ENCODE results near the gene DSCAML1. TPM values are rescaled to one million over a fixed set of nuclear protein-coding genes. Genes with fewer than 3 reads are reported as not detected.
"Not testable (repeated sequence)": the region's sequence is repeated elsewhere in the genome, so short reads cannot be mapped to it uniquely, and the experiment has no call there.

Gene DSCAML1
- total and polyA plus RNA-seq, 9 of the 15 experiments (the other 6 are each of a cell fraction or from before 2014, with no cell fraction given), result not detected

DNA sequence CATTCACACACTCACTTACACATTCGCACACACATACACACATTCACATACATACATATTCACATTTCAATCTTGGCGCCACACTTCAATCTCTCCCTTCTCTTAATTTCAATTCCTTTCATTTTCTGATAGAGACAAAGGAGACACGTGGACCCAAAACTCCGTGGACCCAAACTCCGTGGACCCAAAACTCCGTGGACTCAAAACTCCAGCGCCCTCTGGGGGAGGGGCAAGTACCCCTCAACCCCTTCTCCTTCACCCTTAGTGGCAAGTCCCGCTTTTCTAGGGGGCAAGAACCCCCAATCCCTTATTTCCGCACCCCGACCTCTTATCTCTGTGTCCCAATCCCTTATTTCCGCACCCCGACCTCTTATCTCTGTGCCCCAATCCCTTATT is 13.0 kb upstream of the DSCAML1 start:
- H3K79me2 ChIP-seq (ENCODE audit: control insufficient read depth, insufficient read depth, low read length); H4K20me1 ChIP-seq (replicated peaks; ENCODE audit: control insufficient read depth, insufficient read depth, low read length); H3K9ac ChIP-seq (ENCODE audit: insufficient read depth in 1 of 2, low read depth in 2 of 2, low read length in 2 of 2); H3K9me3 ChIP-seq (replicated peaks; ENCODE audit: control insufficient read depth, insufficient read depth, low read depth, low read length); FAIRE-seq; H3K4me2 ChIP-seq (ENCODE audit: insufficient read depth, low read length); H3K27ac ChIP-seq (ENCODE audit: extremely low read depth, low read depth, low read length); in situ Hi-C loops (cut with MboI); DNase-seq (ENCODE audit: extremely low read depth in 1 of 4, low spot score in 3 of 4); H3K4me3 ChIP-seq; H3K9me1 ChIP-seq (ENCODE audit: control insufficient read depth, insufficient read depth, low read length); BruUV-seq (replicated peaks); ATAC-seq; H3K36me3 ChIP-seq (ENCODE audit: control insufficient read depth, insufficient read depth, low read length); H2AFZ ChIP-seq (ENCODE audit: low read depth, low read length); intact Hi-C loops (cut with micrococcal nuclease); TF ChIP-seq TOE1 (CRISPR knock-in tag; IDR thresholded peaks at IDR 0.05; ENCODE audit: borderline replicate concordance, low read depth): not testable (repeated sequence)
- peaks cover 0 to 17% of the 10 kb centered on the region in 2 experiments; a peak in 2 of 5 replicates for H3K27me3 ChIP-seq (ENCODE audit: control insufficient read depth in 2 of 2, insufficient read depth in 2 of 2, low read length in 2 of 2)
- POLR2A ChIA-PET, result interaction anchor here (1.2 to 1.3 kb wide), 3 partner anchors 9 to 137 kb away, joined by 3 to 4 read pairs (median 3); no protein-coding TSS in a partner anchor
- CTCF ChIA-PET (ENCODE audit: low intra/inter-chr PET ratio), result interaction anchor here (0.9 to 3.3 kb wide), 3 partner anchors 8 to 385 kb away, joined by 3 to 52 read pairs (median 4); no protein-coding TSS in a partner anchor
- TF ChIP-seq, protein P1, sequence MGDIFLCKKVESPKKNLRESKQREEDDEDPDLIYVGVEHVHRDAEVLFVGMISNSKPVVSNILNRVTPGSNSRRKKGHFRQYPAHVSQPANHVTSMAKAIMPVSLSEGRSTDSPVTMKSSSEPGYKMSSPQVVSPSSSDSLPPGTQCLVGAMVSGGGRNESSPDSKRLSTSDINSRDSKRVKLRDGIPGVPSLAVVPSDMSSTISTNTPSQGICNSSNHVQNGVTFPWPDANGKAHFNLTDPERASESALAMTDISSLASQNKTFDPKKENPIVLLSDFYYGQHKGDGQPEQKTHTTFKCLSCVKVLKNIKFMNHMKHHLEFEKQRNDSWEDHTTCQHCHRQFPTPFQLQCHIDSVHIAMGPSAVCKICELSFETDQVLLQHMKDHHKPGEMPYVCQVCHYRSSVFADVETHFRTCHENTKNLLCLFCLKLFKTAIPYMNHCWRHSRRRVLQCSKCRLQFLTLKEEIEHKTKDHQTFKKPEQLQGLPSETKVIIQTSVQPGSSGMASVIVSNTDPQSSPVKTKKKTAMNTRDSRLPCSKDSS (IDR thresholded peaks at IDR 0.05; ENCODE audit: low read depth, partially characterized antibody), result peak; percentile 4
- TF ChIP-seq, protein P2, sequence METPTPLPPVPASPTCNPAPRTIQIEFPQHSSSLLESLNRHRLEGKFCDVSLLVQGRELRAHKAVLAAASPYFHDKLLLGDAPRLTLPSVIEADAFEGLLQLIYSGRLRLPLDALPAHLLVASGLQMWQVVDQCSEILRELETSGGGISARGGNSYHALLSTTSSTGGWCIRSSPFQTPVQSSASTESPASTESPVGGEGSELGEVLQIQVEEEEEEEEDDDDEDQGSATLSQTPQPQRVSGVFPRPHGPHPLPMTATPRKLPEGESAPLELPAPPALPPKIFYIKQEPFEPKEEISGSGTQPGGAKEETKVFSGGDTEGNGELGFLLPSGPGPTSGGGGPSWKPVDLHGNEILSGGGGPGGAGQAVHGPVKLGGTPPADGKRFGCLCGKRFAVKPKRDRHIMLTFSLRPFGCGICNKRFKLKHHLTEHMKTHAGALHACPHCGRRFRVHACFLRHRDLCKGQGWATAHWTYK (CRISPR knock-in tag; IDR thresholded peaks at IDR 0.05), result 0 out of 2 replicates have a peak, but pooled peaks have one; percentile 62
- TF ChIP-seq, protein P3, sequence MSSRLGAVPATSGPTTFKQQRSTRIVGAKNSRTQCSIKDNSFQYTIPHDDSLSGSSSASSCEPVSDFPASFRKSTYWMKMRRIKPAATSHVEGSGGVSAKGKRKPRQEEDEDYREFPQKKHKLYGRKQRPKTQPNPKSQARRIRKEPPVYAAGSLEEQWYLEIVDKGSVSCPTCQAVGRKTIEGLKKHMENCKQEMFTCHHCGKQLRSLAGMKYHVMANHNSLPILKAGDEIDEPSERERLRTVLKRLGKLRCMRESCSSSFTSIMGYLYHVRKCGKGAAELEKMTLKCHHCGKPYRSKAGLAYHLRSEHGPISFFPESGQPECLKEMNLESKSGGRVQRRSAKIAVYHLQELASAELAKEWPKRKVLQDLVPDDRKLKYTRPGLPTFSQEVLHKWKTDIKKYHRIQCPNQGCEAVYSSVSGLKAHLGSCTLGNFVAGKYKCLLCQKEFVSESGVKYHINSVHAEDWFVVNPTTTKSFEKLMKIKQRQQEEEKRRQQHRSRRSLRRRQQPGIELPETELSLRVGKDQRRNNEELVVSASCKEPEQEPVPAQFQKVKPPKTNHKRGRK (tag; IDR thresholded peaks at IDR 0.05), result 0 out of 2 replicates have a peak, but pooled peaks have one; percentile 32
- TF ChIP-seq TOE1 (IDR thresholded peaks at IDR 0.05; ENCODE audit: borderline replicate concordance) (0 out of 2 replicates have a peak, but pooled peaks have one; percentile 1), NFIC (IDR thresholded peaks at IDR 0.05) (0 out of 2 replicates have a peak, but pooled peaks have one; percentile 0)
- TF ChIP-seq, protein P4, sequence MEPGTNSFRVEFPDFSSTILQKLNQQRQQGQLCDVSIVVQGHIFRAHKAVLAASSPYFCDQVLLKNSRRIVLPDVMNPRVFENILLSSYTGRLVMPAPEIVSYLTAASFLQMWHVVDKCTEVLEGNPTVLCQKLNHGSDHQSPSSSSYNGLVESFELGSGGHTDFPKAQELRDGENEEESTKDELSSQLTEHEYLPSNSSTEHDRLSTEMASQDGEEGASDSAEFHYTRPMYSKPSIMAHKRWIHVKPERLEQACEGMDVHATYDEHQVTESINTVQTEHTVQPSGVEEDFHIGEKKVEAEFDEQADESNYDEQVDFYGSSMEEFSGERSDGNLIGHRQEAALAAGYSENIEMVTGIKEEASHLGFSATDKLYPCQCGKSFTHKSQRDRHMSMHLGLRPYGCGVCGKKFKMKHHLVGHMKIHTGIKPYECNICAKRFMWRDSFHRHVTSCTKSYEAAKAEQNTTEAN (CRISPR knock-in tag; IDR thresholded peaks at IDR 0.05), result 0 out of 2 replicates have a peak, but pooled peaks have one; percentile 23
- 15% methylated on average over 10 of the region's 12 CpGs for WGBS (ENCODE audit: insufficient coverage, low coverage, missing lambda C conversion rate)
- H3K4me1 ChIP-seq (replicated peaks in 1 of 2; ENCODE audit: control insufficient read depth in 2 of 2, insufficient read depth in 2 of 2, low read length in 2 of 2), result peaks cover 13 to 14% of the 10 kb centered on the region in 2 experiments; a peak in 4 of 5 replicates

Measured in K562 (cell line).